ENCODE results near the gene SLC12A8.

SLC12A8 gene

GRCh38 chr3:125212509-125213363 lies at the start of gene SLC12A8:
SLC12A8 (minus strand) TSS chr3:125212748; CDS start chr3:125211349, 1,399 bp downstream.
- DNase-seq (ENCODE audit: low spot score) = no peak

- DNase-seq (ENCODE audit: low spot score) = no peak
Measured at GRCh38 chr3:125262161-125262560, 49.6 kb upstream of the SLC12A8 start.

GRCh38 chr3:125261031-125261430 lies 48.5 kb upstream of the SLC12A8 start:
- no peak for DNase-seq (ENCODE audit: low spot score)

GRCh38 chr3:125260158-125260557 lies 47.6 kb upstream of the SLC12A8 start:
- DNase-seq (ENCODE audit: low spot score) = no peak

GRCh38 chr3:125257536-125257935 lies 45.0 kb upstream of the SLC12A8 start:
- DNase-seq (ENCODE audit: low spot score) = no peak

- DNase-seq (ENCODE audit: low spot score) = no peak
Measured at GRCh38 chr3:125256675-125257074, 44.1 kb upstream of the SLC12A8 start.

- no peak for DNase-seq (ENCODE audit: low spot score)
Measured at GRCh38 chr3:125250973-125251372, 38.4 kb upstream of the SLC12A8 start.

- no peak for DNase-seq (ENCODE audit: low spot score)
Measured at GRCh38 chr3:125246237-125246636, 33.7 kb upstream of the SLC12A8 start.

- no peak for DNase-seq (ENCODE audit: low spot score)
Measured at GRCh38 chr3:125245521-125245920, 33.0 kb upstream of the SLC12A8 start.

- no peak for DNase-seq (ENCODE audit: low spot score)
Measured at GRCh38 chr3:125240496-125240895, 27.9 kb upstream of the SLC12A8 start.

GRCh38 chr3:125239266-125239665 lies 26.7 kb upstream of the SLC12A8 start:
- DNase-seq (ENCODE audit: low spot score) = no peak

- DNase-seq (ENCODE audit: low spot score) = no peak
Measured at GRCh38 chr3:125238759-125239158, 26.2 kb upstream of the SLC12A8 start.

GRCh38 chr3:125236331-125236903 lies 23.9 kb upstream of the SLC12A8 start:
- DNase-seq (ENCODE audit: low spot score) = no peak

- no peak for DNase-seq (ENCODE audit: low spot score)
Measured at GRCh38 chr3:125234831-125235230, 22.3 kb upstream of the SLC12A8 start.

GRCh38 chr3:125232401-125232800 lies 19.9 kb upstream of the SLC12A8 start:
- DNase-seq (ENCODE audit: low spot score) = no peak

GRCh38 chr3:125231895-125232294 lies 19.3 kb upstream of the SLC12A8 start:
- DNase-seq (ENCODE audit: low spot score) = no peak

- DNase-seq (ENCODE audit: low spot score) = no peak
Measured at GRCh38 chr3:125229707-125230106, 17.2 kb upstream of the SLC12A8 start.

GRCh38 chr3:125229168-125229567 lies 16.6 kb upstream of the SLC12A8 start:
- DNase-seq (ENCODE audit: low spot score) = no peak

- DNase-seq (ENCODE audit: low spot score) = no peak
Measured at GRCh38 chr3:125221831-125222230, 9.3 kb upstream of the SLC12A8 start.

- no peak for DNase-seq (ENCODE audit: low spot score)
Measured at GRCh38 chr3:125220727-125221429, 8.3 kb upstream of the SLC12A8 start.

- DNase-seq (ENCODE audit: low spot score) = no peak
Measured at GRCh38 chr3:125220183-125220582, 7.6 kb upstream of the SLC12A8 start.

- DNase-seq (ENCODE audit: low spot score) = no peak
Measured at GRCh38 chr3:125219261-125219701, 6.7 kb upstream of the SLC12A8 start.

GRCh38 chr3:125214738-125215137 lies 2.2 kb upstream of the SLC12A8 start:
- no peak for DNase-seq (ENCODE audit: low spot score)
